ENCODE results near the gene ADSS2.
"Not testable (repeated sequence)": the region's sequence is repeated elsewhere in the genome, so short reads cannot be mapped to it uniquely, and the experiment has no call there.

The ADSS2 gene

DNA sequence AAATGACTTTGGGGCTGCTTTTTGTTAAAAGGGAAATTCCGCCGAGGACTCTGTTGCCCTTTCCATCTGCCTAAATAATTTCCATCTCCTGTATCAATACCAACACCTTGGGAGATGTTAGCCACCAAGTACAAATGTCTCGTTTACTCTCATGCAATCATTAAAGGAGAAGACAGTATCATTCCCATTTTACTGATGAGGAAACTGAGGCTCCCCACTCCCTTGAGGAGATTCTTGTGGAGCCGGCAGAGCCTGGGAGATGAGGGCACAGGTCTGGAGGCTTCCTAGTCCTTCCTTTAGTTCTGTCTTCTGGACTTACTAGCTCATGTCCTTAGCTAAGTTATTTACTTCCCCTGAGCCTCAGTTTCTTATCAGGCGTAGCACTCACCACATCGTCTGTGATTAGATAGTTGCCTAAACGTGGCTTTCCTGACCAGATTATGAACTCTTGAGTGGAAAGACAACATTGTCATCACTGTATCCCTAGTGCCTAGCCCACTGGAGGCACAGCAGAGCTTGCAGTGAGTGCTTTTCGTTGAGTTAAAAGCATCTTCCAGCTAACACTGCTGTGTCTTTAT lies 81.6 kb downstream of the ADSS2 start:
- no peak overlapping the region for H3K27ac ChIP-seq
- no peak for DNase-seq (ENCODE audit: low read depth, low spot score)

DNA sequence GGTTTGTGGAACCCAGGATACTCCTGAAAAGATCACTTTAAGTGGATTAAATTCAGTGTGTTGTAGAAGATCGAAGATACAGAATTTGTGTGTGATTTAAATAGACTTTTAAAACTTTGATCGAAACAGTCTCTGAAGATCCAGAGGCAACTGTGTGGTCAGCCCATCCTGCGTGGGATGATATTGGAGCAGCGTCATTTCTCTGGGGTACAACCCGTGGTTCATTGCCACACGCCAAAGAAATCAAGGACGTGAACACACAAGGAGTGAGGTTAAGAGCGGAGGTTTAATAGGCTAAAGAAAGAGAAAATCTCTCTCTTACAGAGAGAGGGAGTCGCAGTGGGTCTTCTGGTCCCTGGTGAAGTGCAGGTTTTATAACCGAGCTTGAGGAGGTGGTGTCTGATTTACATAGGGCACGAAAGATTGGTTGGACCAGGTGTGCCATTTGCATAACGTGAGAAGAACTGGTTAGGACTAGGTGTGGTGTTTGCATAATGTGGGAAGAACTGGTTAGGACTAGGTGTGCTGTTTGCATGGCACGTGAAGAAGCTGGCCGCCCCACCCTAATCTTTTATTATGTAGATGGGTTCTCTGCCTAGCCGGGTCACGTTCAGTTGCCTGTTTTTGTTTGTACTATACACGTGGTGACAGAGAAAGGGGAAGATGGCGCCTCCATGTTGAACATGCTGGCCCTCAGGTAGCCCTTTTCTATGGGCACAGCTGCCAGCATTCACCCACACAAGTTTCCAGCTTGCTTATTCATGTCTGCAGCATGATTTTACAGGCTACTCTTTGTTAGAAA lies 82.3 kb downstream of the ADSS2 start:
- peak; percentile 12 for DNase-seq (ENCODE audit: low read depth, low spot score)
- no peak overlapping the region for H3K27ac ChIP-seq

DNA sequence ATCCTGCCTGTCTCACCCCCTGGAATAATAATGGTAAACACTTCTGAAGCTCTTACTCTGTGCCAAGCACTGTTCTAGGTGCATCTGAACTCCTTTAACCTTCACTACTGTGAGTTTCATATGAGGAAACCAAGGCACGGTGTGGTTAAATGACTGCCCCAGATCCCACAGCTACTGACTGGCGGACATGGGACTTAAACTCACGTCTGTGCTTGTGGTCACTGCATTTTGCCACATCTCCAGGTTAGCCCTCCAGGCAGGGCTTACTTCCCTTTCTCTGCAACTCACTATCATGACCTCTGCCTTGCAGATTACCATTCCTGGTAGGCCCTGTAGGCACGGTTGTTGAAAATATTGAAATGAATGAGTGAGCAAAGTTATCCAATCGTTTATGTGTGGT lies 83.4 kb downstream of the ADSS2 start:
- no peak for DNase-seq (ENCODE audit: low read depth, low spot score)
- H3K27ac ChIP-seq, result no peak overlapping the region

GRCh38 chr1:244367399-244368114 lies 84.2 kb downstream of the ADSS2 start:
- H3K27ac ChIP-seq, result no peak overlapping the region
- no peak for DNase-seq (ENCODE audit: low read depth, low spot score)

GRCh38 chr1:244365809-244366208 lies 85.9 kb downstream of the ADSS2 start:
- H3K27ac ChIP-seq, result no peak overlapping the region
- DNase-seq (ENCODE audit: low read depth, low spot score), result no peak

DNA sequence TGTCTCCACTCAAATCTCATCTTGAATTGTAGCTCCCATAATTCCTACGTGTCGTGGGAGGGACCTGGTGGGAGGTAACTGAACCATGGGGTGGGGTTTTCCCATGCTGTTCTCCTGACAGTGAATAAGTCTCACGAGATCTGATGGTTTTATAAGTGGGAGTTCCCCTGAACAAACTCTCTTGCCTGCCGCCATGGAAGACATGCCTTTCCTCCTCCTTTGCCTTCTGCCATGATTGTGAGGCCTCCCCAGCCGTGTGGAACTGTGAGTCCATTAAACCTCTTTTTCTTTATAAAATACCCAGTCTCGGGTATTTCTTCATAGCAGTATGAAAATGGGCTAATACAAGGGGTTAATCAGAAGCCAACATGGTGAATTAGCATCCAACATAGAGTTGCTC lies 86.4 kb downstream of the ADSS2 start:
- DNase-seq (ENCODE audit: low read depth, low spot score); H3K27ac ChIP-seq: not testable (repeated sequence)

DNA sequence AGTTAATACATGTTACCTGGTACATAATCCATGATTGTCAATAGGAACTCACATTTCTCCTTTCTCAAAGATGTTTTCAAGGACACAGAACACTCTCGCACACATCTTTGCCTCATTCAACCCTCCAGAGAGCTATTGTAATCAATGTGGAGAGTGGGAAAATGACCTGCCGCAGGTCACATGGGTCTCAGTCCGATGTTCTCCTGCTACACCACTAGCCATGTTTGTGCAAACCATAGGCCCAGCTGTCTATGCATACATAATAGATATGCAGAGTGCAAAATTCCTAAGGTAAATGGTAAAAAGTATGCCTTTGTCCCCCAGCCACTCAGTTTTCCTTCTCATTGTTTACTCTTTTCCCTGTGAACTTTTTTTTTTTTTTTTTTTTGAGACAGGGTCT lies 89.2 kb downstream of the ADSS2 start:
- no peak overlapping the region for H3K27ac ChIP-seq
- no peak for DNase-seq (ENCODE audit: low read depth, low spot score)

- DNase-seq (ENCODE audit: low read depth, low spot score), result no peak
- H3K27ac ChIP-seq, result no peak overlapping the region
These were observed 89.8 kb downstream of the ADSS2 start for GRCh38 chr1:244361764-244362473.
